Adrenal gland (tissue), 12 donors: ENCODE measurements around the gene TEDDM1. TPM values are rescaled to one million over a fixed set of nuclear protein-coding genes. Genes with fewer than 3 reads are reported as not detected.

Experiments used
- DNase-seq, 7 donors: peaks; one replicate each; pipeline ENCODE4 v3.0.0-alpha.2; 2019 to 2020
- H3K27ac ChIP-seq, 5 donors: fragments of 200-600 bp; sonication (generic) in 4 of 5; 1 replicate in 3 of 5; 2 replicates in 2 of 5; pipeline versions ENCODE4 v1.5.1 to v1.8.0; 2016 to 2020; ENCODE audit warnings: mild to moderate bottlenecking in 1 of 5
- H3K27me3 ChIP-seq: fragments of 200-600 bp; 2 replicates; pipeline ENCODE4 v1.8.0; 2021
- H3K36me3 ChIP-seq, 2 donors: fragments of 200-600 bp; replicated peaks in 1 of 2; 1 replicate in 1 of 2; 2 replicates in 1 of 2; pipeline versions ENCODE4 v1.5.1 to v1.8.0; 2018 to 2022
- H3K4me1 ChIP-seq, 2 donors: fragments of 200-600 bp; replicated peaks in 1 of 2; 1 replicate in 1 of 2; 2 replicates in 1 of 2; pipeline versions ENCODE4 v1.5.1 to v1.8.0; 2018 to 2021
- H3K4me3 ChIP-seq, 4 donors: fragments of 200-600 bp; sonication (generic) in 3 of 4; one replicate each; pipeline ENCODE4 v1.5.1; 2016 to 2018
- H3K9me3 ChIP-seq, 3 donors: fragments of 200-600 bp; sonication (generic) in 1 of 3; replicated peaks in 1 of 3; 1 replicate in 2 of 3; 2 replicates in 1 of 3; pipeline versions ENCODE4 v1.5.1 to v1.8.0; 2016 to 2021
- CTCF ChIP-seq, 6 experiments: fragments of 450-650 bp in 4 of 6; fragments of 200-600 bp in 2 of 6; sonication (generic) in 1 of 6; IDR thresholded peaks; 1 replicate in 5 of 6; 2 replicates in 1 of 6; pipeline versions ENCODE4 v1.5.1 to v1.8.0; 2016 to 2021; ENCODE audit warnings: antibody characterized with exemption in 6 of 6, mild to moderate bottlenecking in 2 of 6, moderate library complexity in 1 of 6
- POLR2A ChIP-seq, 2 donors: fragments of 450-650 bp; IDR thresholded peaks; one replicate each; pipeline ENCODE4 v1.6.1; 2017; ENCODE audit warnings: antibody characterized with exemption in 2 of 2, mild to moderate bottlenecking in 2 of 2, moderate library complexity in 1 of 2
- WGBS, 4 donors: extraction: QIAGEN DNeasy Blood & Tissue Kit in 2 of 4; methylation state at CpG; one replicate each; pipeline versions ENCODE4 v1.1.5 to v1.1.7; 2013 to 2017; 5-methylcytosine and 5-hydroxymethylcytosine counted together
- intact Hi-C, 2 donors: fragments of 100-400 bp; cut with DNase I; formaldehyde crosslinking; loops; one replicate each; pipeline versions ENCODE4 v1.14.1 to v1.15.0; 2022 to 2023
- polyA plus RNA-seq, 3 donors: library from polyadenylated mRNA; stranded (reverse); fragments of 200-250 nt in 2 of 3; fragments of 350-450 nt in 1 of 3; fragmentation: Illumina TruSeq in 1 of 3; extraction: RNeasy Lipid Tissue Mini Kit (QIAGEN cat#74804) in 1 of 3; gene quantifications; one replicate each; pipeline ENCODE4 v1.2.3, GENCODE V29; 2013 to 2014
- total RNA-seq, 9 donors: library from RNA; depleted of rRNA in 4 of 9; stranded (reverse); fragments of >200 nt in 4 of 9; fragments of 120-200 nt in 1 of 9; fragmentation: NEBNext Ultra II Directional in 1 of 9; extraction: Animal tissue kit (Norgen Biotek cat#: 25700) in 1 of 9; gene quantifications; one replicate each; pipeline versions ENCODE4 v1.1.0 to v1.2.4, GENCODE V29; 2013 to 2023
- donor health status: healthy with polysubstance abuse.
- donor health status: Bipolar disorder and iron deficiency.
- donor health status: DM: yes; HTN: yes; CAD: no.
- donor health status: DM: no; HTN: no; CAD: no.
- donor health status: DM: no; HTN: no; CAD: no.
- donor health status: DM: yes; HTN: yes; CAD: no.

Gene TEDDM1
- total and polyA plus RNA-seq, 12 donors = not detected

GRCh38 chr1:182446033-182446669 is 45.7 kb upstream of the TEDDM1 start:
- 2 to 6% (median 2%) methylated on average over 3 of the region's 3 CpGs for WGBS, 4 donors
- Histone ChIP-seq H3K36me3 (no peaks in the 10 kb centered on the region), H3K4me1 (no peaks in the 10 kb centered on the region), H3K27ac (no peak overlapping the region), H3K27me3 (no peaks in the 10 kb centered on the region), H3K9me3 (no peaks in the 10 kb centered on the region), H3K4me3 (no peak overlapping the region)
- intact Hi-C loops = loop anchor here (5.0 to 10.0 kb wide), 3 partner anchors 149 to 339 kb away; partner anchors contain the start of genes NPL (in 1 of the 2) and RGS16 (in 1 of the 2)
- DNase-seq = peak in 6 of 7 donors; percentile 9 to 53 (median 34)
- peak; percentile 33 to 69 (median 62) for TF ChIP-seq CTCF (IDR thresholded peaks at IDR 0.05)
- no peak for TF ChIP-seq POLR2A (IDR thresholded peaks at IDR 0.05)

- Histone ChIP-seq H3K36me3 (no peaks in the 10 kb centered on the region), H3K9me3 (no peaks in the 10 kb centered on the region), H3K4me3 (no peak overlapping the region), H3K27ac (no peak overlapping the region), H3K4me1 (no peaks in the 10 kb centered on the region), H3K27me3 (no peaks in the 10 kb centered on the region)
- intact Hi-C loops = loop anchor here in 1 of 2 donors (10.0 kb wide), 2 partner anchors 150 to 340 kb away; partner anchors contain the start of gene NPL
- DNase-seq = no peak
- TF ChIP-seq CTCF (IDR thresholded peaks at IDR 0.05) = no peak
- TF ChIP-seq POLR2A (IDR thresholded peaks at IDR 0.05) = no peak
- 53 to 81% (median 58%) methylated on average over 4 of the region's 4 CpGs for WGBS, 4 donors
These were observed 44.0 kb upstream of the TEDDM1 start for GRCh38 chr1:182444497-182444896.

DNA sequence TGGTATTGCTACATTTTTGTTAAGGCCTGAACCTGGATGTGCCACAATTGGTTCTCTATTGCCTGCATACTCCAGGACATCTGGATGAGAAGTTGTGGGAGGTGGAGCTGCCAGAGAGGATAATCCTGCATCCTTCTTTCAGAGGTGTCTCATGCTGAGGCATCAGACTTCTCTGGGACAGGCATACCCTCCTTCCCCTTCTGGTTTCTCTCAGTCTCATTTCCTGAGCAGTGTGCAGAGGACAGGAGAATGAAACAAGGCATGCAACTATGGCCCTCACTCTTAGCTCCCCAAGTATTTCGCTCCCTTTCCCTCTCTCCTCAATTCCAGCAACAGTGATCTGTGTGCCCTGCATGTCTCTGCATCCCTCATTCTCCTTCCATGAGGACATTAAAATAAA is 41.9 kb upstream of the TEDDM1 start:
- H3K4me1 ChIP-seq = no peaks in the 10 kb centered on the region
- intact Hi-C loops = loop anchor here in 1 of 2 donors (10.0 kb wide), 2 partner anchors 152 to 342 kb away; partner anchors contain the start of gene NPL
- no peaks in the 10 kb centered on the region for H3K27me3 ChIP-seq
- H3K9me3 ChIP-seq = no peaks in the 10 kb centered on the region
- no peaks in the 10 kb centered on the region for H3K36me3 ChIP-seq
- TF ChIP-seq POLR2A (IDR thresholded peaks at IDR 0.05) = no peak
- TF ChIP-seq CTCF (IDR thresholded peaks at IDR 0.05) = no peak
- WGBS, 4 donors = 76 to 91% (median 81%) methylated on average over 1 of the region's 1 CpG
- DNase-seq = peak in 1 of 7 donors; percentile 18
- H3K4me3 ChIP-seq = no peak overlapping the region
- H3K27ac ChIP-seq = no peak overlapping the region

DNA sequence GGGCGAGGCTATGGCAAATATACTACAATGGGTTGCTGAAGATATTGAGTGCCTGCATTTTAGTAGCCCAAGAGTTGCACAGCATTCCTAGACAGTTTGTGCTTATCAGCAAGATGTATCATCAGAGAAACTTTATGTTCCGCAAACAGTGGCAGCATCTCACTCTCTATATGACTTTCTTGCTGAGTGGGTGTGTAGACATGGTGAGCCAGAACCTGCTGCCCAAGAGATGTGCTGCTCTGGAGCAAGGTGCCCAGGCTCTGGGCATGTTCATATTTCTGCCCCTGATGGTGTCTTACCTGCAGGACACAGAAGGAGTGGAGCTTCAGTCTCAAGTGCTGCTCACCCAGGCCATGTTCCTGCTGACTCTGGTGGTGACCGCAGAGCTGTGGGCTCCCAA is 41.3 kb upstream of the TEDDM1 start:
- no peak overlapping the region for H3K4me3 ChIP-seq
- H3K27ac ChIP-seq = no peak overlapping the region
- intact Hi-C loops = loop anchor here in 1 of 2 donors (10.0 kb wide), 2 partner anchors 153 to 343 kb away; partner anchors contain the start of gene NPL
- no peaks in the 10 kb centered on the region for H3K36me3 ChIP-seq
- no peak for TF ChIP-seq POLR2A (IDR thresholded peaks at IDR 0.05)
- no peak for TF ChIP-seq CTCF (IDR thresholded peaks at IDR 0.05)
- H3K27me3 ChIP-seq = no peaks in the 10 kb centered on the region
- H3K9me3 ChIP-seq = no peaks in the 10 kb centered on the region
- no peaks in the 10 kb centered on the region for H3K4me1 ChIP-seq
- peak in 1 of 7 donors; percentile 4 for DNase-seq
- WGBS, 4 donors = 85 to 97% (median 94%) methylated on average over 2 to 3 of the region's 3 CpGs
